Neural cell (in vitro differentiated cells): ENCODE data around the gene DSC1. TPM values are rescaled to one million over a fixed set of nuclear protein-coding genes. Genes with fewer than 3 reads are reported as not detected.

Experiments
- H2AFZ ChIP-seq: fragments of 200-600, 300-800 bp; sonication (generic), shearing (Covaris generic); 2 replicates; pipeline ENCODE4 v1.6.0; 2014; ENCODE audit warnings: low read depth, mild to moderate bottlenecking, antibody characterized with exemption, low read length, moderate library complexity
- H3F3A ChIP-seq: fragments of 200-600 bp; shearing (Covaris generic); 2 replicates; pipeline ENCODE4 v1.6.1; 2016; ENCODE audit warnings: mild to moderate bottlenecking, moderate library complexity, mixed read lengths, antibody characterized with exemption, low read length; ENCODE audit not compliant: insufficient read depth, poor library complexity, severe bottlenecking
- H3K27ac ChIP-seq: fragments of 200-600, 300-800 bp; sonication (generic), shearing (Covaris generic); 2 replicates; pipeline ENCODE4 v1.5.1; 2014; ENCODE audit warnings: mild to moderate bottlenecking, low read length, moderate library complexity
- H3K27me3 ChIP-seq: fragments of 300-800, 200-600 bp; sonication (generic), shearing (Covaris generic); 2 replicates; pipeline ENCODE4 v1.6.0; 2014; ENCODE audit warnings: mild to moderate bottlenecking, low read depth, low read length, moderate library complexity; ENCODE audit not compliant: insufficient read depth
- H3K36me3 ChIP-seq: fragments of 300-800, 200-600 bp; sonication (generic), shearing (Covaris generic); 2 replicates; pipeline ENCODE4 v1.5.1; 2014; ENCODE audit warnings: mild to moderate bottlenecking, antibody characterized with exemption, low read length, moderate library complexity; ENCODE audit not compliant: insufficient read depth
- H3K4me2 ChIP-seq: fragments of 300-800, 200-600 bp; sonication (generic), shearing (Covaris generic); 2 replicates; pipeline ENCODE4 v1.6.0; 2014; ENCODE audit warnings: mild to moderate bottlenecking, low read length
- H3K4me3 ChIP-seq: fragments of 300-800, 200-600 bp; sonication (generic), shearing (Covaris generic); 2 replicates; pipeline ENCODE4 v1.5.1; 2014; ENCODE audit warnings: mild to moderate bottlenecking, low read length, moderate library complexity
- H3K79me2 ChIP-seq: fragments of 200-600 bp; shearing (Covaris generic); replicated peaks from 2 replicates; pipeline ENCODE4 v1.6.0; 2014; ENCODE audit warnings: mild to moderate bottlenecking, low read length, moderate library complexity; ENCODE audit not compliant: insufficient read depth
- H3K9ac ChIP-seq: fragments of 300-800, 200-600 bp; sonication (generic), shearing (Covaris generic); 2 replicates; pipeline ENCODE4 v1.6.1; 2016; ENCODE audit warnings: mild to moderate bottlenecking, low read length, mixed read lengths
- H3K9me2 ChIP-seq: fragments of 200-600 bp; shearing (Covaris generic); 2 replicates; pipeline ENCODE4 v1.6.1; 2016; ENCODE audit warnings: mild to moderate bottlenecking, low read length, mixed read lengths; ENCODE audit not compliant: insufficient read depth
- H3K9me3 ChIP-seq: fragments of 200-600, 300-800 bp; sonication (generic), shearing (Covaris generic); 2 replicates; pipeline ENCODE4 v1.6.1; 2016; ENCODE audit warnings: mild to moderate bottlenecking, mixed run types, low read length, moderate library complexity, mixed read lengths
- H4K20me1 ChIP-seq: fragments of 200-600 bp; shearing (Covaris generic); 2 replicates; pipeline ENCODE4 v1.6.1; 2016; ENCODE audit warnings: mild to moderate bottlenecking, mixed run types; ENCODE audit not compliant: insufficient read depth
- CTCF ChIP-seq: fragments of 450-650 bp; IDR thresholded peaks from 2 replicates; pipeline ENCODE4 v1.5.1; 2014; ENCODE audit warnings: antibody characterized with exemption, mild to moderate bottlenecking, moderate library complexity; ENCODE audit not compliant: poor library complexity, severe bottlenecking
- EP300 ChIP-seq: fragments of 450-650 bp; conservative IDR thresholded peaks from 2 replicates; pipeline ENCODE4 v1.6.1; 2014; ENCODE audit warnings: antibody characterized with exemption, mild to moderate bottlenecking, moderate library complexity; ENCODE audit not compliant: poor library complexity, severe bottlenecking
- EZH2 ChIP-seq: fragments of 200-600, 300-800 bp; shearing (Covaris generic), sonication (generic); IDR thresholded peaks from 2 replicates; pipeline ENCODE4 v1.6.1; 2014; ENCODE audit warnings: antibody characterized with exemption, low read length, borderline replicate concordance, mild to moderate bottlenecking; ENCODE audit not compliant: insufficient read depth, poor library complexity, severe bottlenecking
- MXI1 ChIP-seq: fragments of 450-650 bp; conservative IDR thresholded peaks from 2 replicates; pipeline ENCODE4 v1.6.1; 2014; ENCODE audit warnings: antibody characterized with exemption, mild to moderate bottlenecking; ENCODE audit not compliant: poor library complexity, severe bottlenecking
- POLR2AphosphoS5 ChIP-seq: IDR thresholded peaks from 2 replicates; pipeline ENCODE4 v1.6.1; 2012
- RAD21 ChIP-seq: fragments of 450-650 bp; conservative IDR thresholded peaks from 2 replicates; pipeline ENCODE4 v1.6.1; 2014; ENCODE audit warnings: antibody characterized with exemption, mild to moderate bottlenecking, moderate library complexity
- SMC3 ChIP-seq: fragments of 450-650 bp; conservative IDR thresholded peaks from 2 replicates; pipeline ENCODE4 v1.6.1; 2014; ENCODE audit warnings: antibody characterized with exemption, mild to moderate bottlenecking, moderate library complexity; ENCODE audit not compliant: poor library complexity
- TAF1 ChIP-seq: IDR thresholded peaks from 2 replicates; pipeline ENCODE4 v1.6.1; 2012; ENCODE audit warnings: low read depth
- polyA plus RNA-seq: library from polyadenylated mRNA; depleted of rRNA; stranded (reverse); fragments of >200 nt; gene quantifications from 2 replicates; pipeline ENCODE4 v1.2.3, GENCODE V29; 2014
- TF ChIP-seq, protein P1 (sequence below): IDR thresholded peaks from 2 replicates; pipeline ENCODE4 v1.6.1; 2012; ENCODE audit warnings: borderline replicate concordance

Gene DSC1
- polyA plus RNA-seq, 1 donor from 2014 or later: not detected

DNA sequence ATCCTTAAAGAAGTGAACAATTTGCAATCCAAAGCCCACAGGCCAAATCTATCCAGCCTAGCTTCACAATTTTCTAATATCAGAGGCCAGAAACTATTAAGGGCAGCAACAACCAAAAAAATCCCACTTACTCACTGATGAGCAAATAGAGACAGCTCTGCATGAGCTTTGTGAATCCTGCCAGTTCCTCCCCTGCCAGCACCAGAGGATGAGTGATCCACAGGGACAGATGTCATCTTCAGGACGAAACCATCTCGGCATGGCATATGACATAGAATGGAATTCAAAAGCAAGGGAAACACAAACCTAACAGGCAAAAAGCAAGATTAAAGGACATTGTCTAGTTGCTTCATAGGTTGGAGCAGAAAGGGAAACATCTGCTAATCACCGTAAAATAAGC is 58.2 kb downstream of the DSC1 start:
- Histone ChIP-seq H3F3A (no peaks in the 10 kb centered on the region), H3K9ac (peak overlapping the region; percentile 57), H3K4me3 (peak overlapping the region; percentile 49), H2AFZ (peak overlapping the region; percentile 49), H4K20me1 (no peaks in the 10 kb centered on the region), H3K9me2 (no peaks in the 10 kb centered on the region), H3K27me3 (no peaks in the 10 kb centered on the region), H3K9me3 (no peaks in the 10 kb centered on the region), H3K4me2 (peak overlapping the region; percentile 33), H3K36me3 (no peaks in the 10 kb centered on the region), H3K79me2 (peaks cover 8% of the 10 kb centered on the region), H3K27ac (peak overlapping the region; percentile 83)
- TF ChIP-seq, protein P1, sequence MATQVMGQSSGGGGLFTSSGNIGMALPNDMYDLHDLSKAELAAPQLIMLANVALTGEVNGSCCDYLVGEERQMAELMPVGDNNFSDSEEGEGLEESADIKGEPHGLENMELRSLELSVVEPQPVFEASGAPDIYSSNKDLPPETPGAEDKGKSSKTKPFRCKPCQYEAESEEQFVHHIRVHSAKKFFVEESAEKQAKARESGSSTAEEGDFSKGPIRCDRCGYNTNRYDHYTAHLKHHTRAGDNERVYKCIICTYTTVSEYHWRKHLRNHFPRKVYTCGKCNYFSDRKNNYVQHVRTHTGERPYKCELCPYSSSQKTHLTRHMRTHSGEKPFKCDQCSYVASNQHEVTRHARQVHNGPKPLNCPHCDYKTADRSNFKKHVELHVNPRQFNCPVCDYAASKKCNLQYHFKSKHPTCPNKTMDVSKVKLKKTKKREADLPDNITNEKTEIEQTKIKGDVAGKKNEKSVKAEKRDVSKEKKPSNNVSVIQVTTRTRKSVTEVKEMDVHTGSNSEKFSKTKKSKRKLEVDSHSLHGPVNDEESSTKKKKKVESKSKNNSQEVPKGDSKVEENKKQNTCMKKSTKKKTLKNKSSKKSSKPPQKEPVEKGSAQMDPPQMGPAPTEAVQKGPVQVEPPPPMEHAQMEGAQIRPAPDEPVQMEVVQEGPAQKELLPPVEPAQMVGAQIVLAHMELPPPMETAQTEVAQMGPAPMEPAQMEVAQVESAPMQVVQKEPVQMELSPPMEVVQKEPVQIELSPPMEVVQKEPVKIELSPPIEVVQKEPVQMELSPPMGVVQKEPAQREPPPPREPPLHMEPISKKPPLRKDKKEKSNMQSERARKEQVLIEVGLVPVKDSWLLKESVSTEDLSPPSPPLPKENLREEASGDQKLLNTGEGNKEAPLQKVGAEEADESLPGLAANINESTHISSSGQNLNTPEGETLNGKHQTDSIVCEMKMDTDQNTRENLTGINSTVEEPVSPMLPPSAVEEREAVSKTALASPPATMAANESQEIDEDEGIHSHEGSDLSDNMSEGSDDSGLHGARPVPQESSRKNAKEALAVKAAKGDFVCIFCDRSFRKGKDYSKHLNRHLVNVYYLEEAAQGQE: peak; percentile 50
- no peak for TF ChIP-seq CTCF
- peak; percentile 97 for TF ChIP-seq EP300
- TF ChIP-seq MXI1: no peak
- no peak for TF ChIP-seq SMC3
- no peak for TF ChIP-seq EZH2
- TF ChIP-seq RAD21: no peak
- peak; percentile 82 for TF ChIP-seq POLR2AphosphoS5
- no peak for TF ChIP-seq TAF1

DNA sequence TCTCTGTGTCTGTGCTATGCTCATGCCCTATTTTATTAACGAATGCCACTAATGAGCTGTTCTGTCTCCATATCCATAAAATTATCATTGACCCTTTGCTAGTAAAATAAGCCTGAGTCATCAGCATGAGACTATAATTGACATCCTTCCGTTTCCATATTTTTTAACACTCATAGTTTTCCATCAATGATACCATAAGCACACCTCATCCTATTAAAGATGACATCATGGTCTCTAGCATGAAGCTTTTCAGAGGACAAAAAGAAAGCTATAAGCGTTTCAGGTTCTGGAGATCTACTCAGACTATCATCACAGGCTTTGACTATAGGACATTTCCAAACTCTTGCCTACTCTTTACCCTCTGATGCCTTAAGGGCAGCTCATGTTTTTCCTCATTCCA is 59.2 kb downstream of the DSC1 start:
- H3K79me2 ChIP-seq: peaks cover 10% of the 10 kb centered on the region
- H3K9ac ChIP-seq: no peak overlapping the region
- no peak overlapping the region for H2AFZ ChIP-seq
- no peaks in the 10 kb centered on the region for H3K9me3 ChIP-seq
- no peaks in the 10 kb centered on the region for H3K9me2 ChIP-seq
- H3K36me3 ChIP-seq: no peaks in the 10 kb centered on the region
- H3K27me3 ChIP-seq: no peaks in the 10 kb centered on the region
- no peaks in the 10 kb centered on the region for H4K20me1 ChIP-seq
- H3K27ac ChIP-seq: no peak overlapping the region
- TF ChIP-seq MXI1: no peak
- TF ChIP-seq, protein P1: no peak
- no peak for TF ChIP-seq EP300
- no peak for TF ChIP-seq CTCF
- no peak for TF ChIP-seq EZH2
- no peak for TF ChIP-seq TAF1
- no peak for TF ChIP-seq POLR2AphosphoS5
- no peak for TF ChIP-seq RAD21
- TF ChIP-seq SMC3: no peak
- no peaks in the 10 kb centered on the region for H3F3A ChIP-seq
- H3K4me3 ChIP-seq: no peak overlapping the region
- no peak overlapping the region for H3K4me2 ChIP-seq
